ENCODE data around the gene CBLN3. TPM values are rescaled to one million over a fixed set of nuclear protein-coding genes. Genes with fewer than 3 reads are reported as not detected.

Gene CBLN3
- total RNA-seq, 1 donor from 2014 or later, result 0.86 TPM

GRCh38 chr14:24426912-24427536 is 2.4 kb downstream of the CBLN3 start:
- no peak for DNase-seq (ENCODE audit: low read depth, low spot score)

GRCh38 chr14:24426150-24426911 is 3.1 kb downstream of the CBLN3 start:
- no peak for DNase-seq (ENCODE audit: low read depth, low spot score)

GRCh38 chr14:24425704-24426103 is 3.8 kb downstream of the CBLN3 start:
- peak; percentile 69 for DNase-seq (ENCODE audit: low read depth, low spot score)

GRCh38 chr14:24422694-24423601 is 6.5 kb downstream of the CBLN3 start:
- no peak for DNase-seq (ENCODE audit: low read depth, low spot score)

GRCh38 chr14:24422261-24422660 is 7.2 kb downstream of the CBLN3 start:
- DNase-seq (ENCODE audit: low read depth, low spot score), result no peak

GRCh38 chr14:24418492-24418873 is 11.0 kb downstream of the CBLN3 start:
- peak; percentile 41 for DNase-seq (ENCODE audit: low read depth, low spot score)

GRCh38 chr14:24417832-24418491 is 11.5 kb downstream of the CBLN3 start:
- no peak for DNase-seq (ENCODE audit: low read depth, low spot score)

GRCh38 chr14:24416932-24417619 is 12.4 kb downstream of the CBLN3 start:
- DNase-seq (ENCODE audit: low read depth, low spot score), result no peak

GRCh38 chr14:24416254-24416931 is 13.1 kb downstream of the CBLN3 start:
- no peak for DNase-seq (ENCODE audit: low read depth, low spot score)

- DNase-seq (ENCODE audit: low read depth, low spot score), result no peak
Measured at GRCh38 chr14:24415421-24416253, 13.8 kb downstream of the CBLN3 start.

GRCh38 chr14:24414732-24415420 is 14.6 kb downstream of the CBLN3 start:
- no peak for DNase-seq (ENCODE audit: low read depth, low spot score)

GRCh38 chr14:24414077-24414476 is 15.4 kb downstream of the CBLN3 start:
- no peak for DNase-seq (ENCODE audit: low read depth, low spot score)

- DNase-seq (ENCODE audit: low read depth, low spot score), result no peak
Measured at GRCh38 chr14:24411443-24412389, 17.8 kb downstream of the CBLN3 start.

- DNase-seq (ENCODE audit: low read depth, low spot score), result no peak
Measured at GRCh38 chr14:24409956-24410355, 19.5 kb downstream of the CBLN3 start.

- DNase-seq (ENCODE audit: low read depth, low spot score), result no peak
Measured at GRCh38 chr14:24409192-24409591, 20.3 kb downstream of the CBLN3 start.

- DNase-seq (ENCODE audit: low read depth, low spot score), result no peak
Measured at GRCh38 chr14:24408764-24409163, 20.7 kb downstream of the CBLN3 start.

- no peak for DNase-seq (ENCODE audit: low read depth, low spot score)
Measured at GRCh38 chr14:24407608-24408325, 21.7 kb downstream of the CBLN3 start.
